GM18511 (cell line): ENCODE measurements around the gene CBFB.

Experiments used
- ATAC-seq: cut with Tn5 transposase; IDR thresholded peaks from one replicate; pipeline ENCODE4 v1.9.1; 2021; ENCODE audit warnings: mild to moderate bottlenecking, moderate library complexity; ENCODE audit not compliant: unreplicated experiment

CBFB gene

GRCh38 chr16:67016143-67016542 is 12.8 kb upstream of the CBFB start:
- no peak for ATAC-seq

DNA sequence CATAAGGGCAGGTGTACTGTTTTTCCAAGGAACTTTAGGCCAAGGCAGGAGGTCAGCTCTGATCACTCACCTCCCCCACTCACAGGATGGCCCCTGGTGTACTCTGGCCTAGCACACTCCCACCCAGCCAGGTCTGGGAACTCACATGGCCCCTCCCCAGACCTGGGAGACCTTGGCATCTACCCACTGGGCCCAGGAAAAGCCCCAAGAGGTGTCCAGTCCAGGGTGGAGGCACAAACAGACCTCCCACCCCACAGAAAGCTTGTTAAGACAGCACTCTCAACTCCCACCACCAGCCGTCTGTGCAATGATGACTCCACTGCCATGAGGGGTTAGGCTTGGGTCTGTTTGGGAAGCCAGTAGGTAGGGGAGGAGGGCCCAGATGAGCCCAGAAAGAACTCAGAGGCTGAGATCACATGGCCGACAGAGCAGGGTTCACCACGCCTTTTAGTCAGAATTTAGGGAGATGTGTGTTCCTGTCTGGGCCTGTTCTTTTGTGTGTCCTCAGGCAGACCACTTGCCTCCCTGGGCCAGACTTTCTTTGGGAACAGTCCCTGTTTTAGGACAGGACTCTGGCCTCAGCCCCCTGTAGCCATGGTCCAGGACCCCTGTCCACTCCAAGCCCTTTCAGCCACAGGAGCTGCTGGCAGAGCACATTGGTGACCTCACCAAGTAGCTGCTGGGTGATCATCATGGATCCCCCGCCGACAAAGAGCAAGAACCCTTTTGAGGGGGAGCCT is 12.1 kb upstream of the CBFB start:
- ATAC-seq, result no peak

- ATAC-seq, result no peak
Observed at GRCh38 chr16:67017421-67017750, 11.6 kb upstream of the CBFB start.

DNA sequence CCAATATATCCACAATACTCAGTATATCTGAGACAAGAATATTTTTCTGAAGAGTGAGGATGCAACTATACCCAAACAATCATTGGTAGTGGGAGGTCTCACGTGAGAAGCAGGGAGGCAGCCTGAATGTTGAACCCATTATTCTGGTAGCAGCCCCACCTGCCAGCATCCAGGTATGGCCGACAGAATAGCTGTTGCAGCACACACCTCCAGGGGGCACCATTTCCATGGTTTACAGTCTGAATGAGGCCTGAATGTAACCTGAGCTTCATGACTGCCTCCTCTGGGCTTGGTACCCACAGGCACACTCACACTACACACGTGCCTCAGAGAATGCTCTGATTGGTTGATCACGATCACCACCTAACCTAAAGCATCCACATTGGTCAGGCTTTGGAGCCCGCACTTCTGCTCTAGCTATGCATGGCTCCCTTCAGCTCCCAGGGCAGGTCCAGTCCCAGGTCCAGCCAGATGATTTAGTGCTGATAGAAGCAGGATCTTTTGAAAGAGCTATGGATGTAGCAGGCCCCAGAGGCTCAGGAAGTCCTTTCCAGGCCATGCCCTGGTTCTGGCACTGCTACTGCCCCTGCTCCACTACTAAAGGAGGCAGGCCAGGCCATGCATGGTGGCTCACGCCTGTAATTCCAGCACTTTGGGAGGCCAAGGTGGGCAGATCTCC is 11.0 kb upstream of the CBFB start:
- peak; percentile 88 for ATAC-seq

GRCh38 chr16:67019171-67019570 is 9.8 kb upstream of the CBFB start:
- ATAC-seq, result no peak

GRCh38 chr16:67021321-67021720 is 7.6 kb upstream of the CBFB start:
- ATAC-seq, result no peak

DNA sequence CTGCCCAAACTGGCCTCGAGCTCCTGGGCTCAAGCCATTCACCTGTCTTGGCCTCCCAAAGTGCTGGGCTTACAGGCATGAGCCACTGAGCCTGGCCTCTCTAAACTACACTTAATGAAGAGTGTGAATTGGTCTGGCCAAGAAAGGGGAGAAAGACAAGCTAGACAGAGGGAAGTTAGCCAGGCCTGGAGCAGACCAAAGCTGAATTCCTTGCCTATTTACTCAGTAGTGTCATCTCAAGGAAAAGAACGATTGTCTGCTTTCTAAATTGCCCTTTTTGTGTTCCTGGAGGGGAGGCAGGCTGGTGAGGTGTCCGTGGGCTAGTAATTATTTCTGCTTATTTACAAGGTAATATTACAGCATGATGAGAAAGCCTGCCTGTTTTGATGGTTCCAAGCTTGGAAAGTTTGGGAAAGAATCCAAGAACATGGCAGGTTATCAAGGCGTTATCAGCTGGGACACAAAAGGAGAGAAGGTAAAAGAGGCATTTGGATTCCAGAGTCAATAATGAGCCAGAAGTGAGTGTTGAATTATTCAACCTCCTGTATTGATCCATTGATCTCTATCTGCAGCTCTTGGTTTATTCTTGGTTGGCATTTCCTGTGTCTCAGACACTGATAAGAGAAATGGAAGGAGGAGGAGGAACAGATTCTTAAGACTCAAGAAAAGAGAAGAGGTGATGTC is 6.3 kb upstream of the CBFB start:
- no peak for ATAC-seq

- ATAC-seq, result no peak
Observed at GRCh38 chr16:67023689-67024088, 5.3 kb upstream of the CBFB start.

DNA sequence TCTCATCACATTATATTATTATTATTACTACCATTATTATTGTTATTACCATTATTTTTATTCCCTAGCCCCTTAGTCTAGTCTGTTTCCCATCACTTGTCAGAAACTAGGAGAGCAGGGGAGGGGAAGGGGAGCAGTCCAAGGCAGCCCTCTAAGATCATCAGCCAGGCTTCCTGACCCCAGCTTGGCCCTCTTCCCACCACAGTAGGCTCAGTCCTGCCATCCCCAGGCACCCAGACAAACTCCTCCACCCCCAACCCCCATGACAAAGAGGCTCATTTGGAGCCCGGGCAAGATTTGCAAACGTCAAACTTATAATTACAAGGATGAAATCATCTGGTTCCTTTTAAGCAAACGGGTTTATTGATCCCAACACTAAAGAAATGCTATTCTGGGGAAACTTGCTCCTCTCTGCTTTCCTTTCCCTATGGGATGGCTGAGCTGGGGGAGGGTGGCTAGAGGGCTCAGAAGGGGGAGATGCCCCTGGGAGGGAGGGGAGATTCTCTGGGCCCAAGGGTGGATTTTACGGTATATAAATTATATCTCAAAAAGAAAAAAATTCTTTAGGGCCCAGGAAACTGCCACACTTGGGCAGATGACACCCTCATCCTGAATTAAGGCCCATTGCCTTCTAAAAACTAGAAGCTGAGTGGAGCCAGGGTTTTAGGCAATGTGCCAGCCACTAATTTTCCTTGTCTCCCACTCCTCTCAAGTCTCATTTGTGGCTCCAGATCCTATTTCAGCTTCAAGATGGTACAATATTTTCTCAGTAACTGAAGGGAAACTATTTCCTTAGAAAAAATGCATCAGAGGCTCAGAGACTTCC is 4.4 kb upstream of the CBFB start:
- ATAC-seq, result no peak

DNA sequence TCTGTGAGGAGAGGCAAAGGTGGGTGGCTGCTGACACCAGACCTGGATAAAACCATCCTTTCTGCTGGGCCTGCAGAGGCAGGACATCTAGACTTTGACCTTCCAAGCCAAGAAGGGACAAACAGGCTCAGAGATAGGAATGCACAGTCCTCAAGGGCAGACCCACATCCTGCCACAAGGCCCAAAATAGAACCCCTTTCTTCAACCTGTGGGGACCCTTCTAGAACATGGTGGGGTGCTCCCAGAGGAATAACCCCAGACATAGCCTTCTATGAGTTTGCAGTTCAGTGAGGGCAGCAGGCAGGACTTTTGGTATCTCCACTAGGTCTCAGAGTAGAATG is 3.8 kb upstream of the CBFB start:
- ATAC-seq, result no peak

GRCh38 chr16:67026570-67026969 is 2.4 kb upstream of the CBFB start:
- no peak for ATAC-seq

DNA sequence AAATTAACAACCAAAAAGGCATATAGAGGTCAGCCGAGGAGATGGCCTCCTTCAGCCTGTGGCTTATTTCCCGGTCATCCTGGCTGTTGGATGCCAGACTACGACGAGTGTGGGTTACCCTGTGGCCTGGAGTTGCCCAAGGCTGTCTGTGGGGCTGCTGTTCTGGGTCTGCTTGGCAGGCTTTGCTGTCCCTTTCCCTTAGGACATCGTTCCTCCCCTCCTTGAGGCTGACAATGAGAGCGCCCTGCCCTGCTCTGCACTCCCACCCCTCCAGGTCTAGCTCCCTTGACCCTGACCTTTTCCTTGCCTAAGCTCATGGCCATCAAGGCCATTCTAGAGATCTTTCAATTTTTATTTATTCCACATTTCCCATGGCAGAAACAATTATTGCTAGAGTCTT is 1.9 kb upstream of the CBFB start:
- ATAC-seq, result no peak

DNA sequence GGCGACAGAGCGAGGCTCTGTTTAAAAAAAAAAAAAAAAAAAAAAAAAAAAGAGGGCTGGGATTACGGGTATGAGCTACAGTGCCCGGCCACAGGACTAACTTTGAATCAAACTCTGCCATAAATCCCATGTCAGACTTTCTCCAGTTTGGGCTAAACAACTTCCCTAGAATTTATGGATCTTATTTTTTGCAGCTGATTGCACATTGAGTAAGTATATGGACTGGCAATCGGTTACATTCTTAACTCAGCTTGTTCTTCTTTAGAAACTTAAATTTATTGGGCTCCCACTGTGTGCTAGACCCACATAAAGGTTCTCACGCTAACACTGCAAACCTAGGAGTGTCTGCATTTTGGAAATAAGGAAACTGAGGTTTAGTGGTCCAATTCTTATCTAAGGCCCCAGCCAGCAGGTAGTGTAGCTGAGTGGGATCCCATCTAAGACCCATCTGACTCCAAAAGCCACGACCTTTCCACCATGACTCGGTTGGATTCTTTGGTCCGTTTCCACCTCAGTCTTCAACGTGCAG is 718 bp upstream of the CBFB start:
- no peak for ATAC-seq

GRCh38 chr16:67029254-67030096 is 526 bp downstream of the CBFB start:
- peak; percentile 45 for ATAC-seq

- ATAC-seq, result no peak
Observed at GRCh38 chr16:67030221-67030962, 1.4 kb downstream of the CBFB start.

DNA sequence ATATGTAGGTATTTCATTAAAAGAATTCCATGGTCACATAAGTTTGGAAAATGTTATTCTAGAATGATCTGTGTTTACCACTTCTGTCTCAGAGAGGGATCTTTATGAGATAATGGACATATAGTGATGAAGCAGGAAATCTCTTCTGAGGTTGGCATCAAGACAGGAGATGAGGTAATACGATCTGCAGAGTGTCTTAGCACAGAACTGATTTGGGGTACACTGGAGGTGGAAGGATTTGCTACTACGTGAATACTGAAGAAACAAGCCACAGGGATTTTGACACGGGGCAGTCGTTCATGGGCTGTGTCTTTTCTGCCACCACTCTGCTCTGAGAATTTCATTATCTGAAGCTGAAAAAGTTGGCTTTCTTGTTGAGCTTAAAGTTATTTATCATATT is 5.5 kb downstream of the CBFB start:
- no peak for ATAC-seq

GRCh38 chr16:67035364-67035763 is 6.4 kb downstream of the CBFB start:
- no peak for ATAC-seq

GRCh38 chr16:67036323-67036741 is 7.4 kb downstream of the CBFB start:
- no peak for ATAC-seq

- ATAC-seq, result no peak
Observed at GRCh38 chr16:67039260-67040020, 10.5 kb downstream of the CBFB start.
